ENCODE data around the gene OBSCN.

Gene OBSCN, protein sequence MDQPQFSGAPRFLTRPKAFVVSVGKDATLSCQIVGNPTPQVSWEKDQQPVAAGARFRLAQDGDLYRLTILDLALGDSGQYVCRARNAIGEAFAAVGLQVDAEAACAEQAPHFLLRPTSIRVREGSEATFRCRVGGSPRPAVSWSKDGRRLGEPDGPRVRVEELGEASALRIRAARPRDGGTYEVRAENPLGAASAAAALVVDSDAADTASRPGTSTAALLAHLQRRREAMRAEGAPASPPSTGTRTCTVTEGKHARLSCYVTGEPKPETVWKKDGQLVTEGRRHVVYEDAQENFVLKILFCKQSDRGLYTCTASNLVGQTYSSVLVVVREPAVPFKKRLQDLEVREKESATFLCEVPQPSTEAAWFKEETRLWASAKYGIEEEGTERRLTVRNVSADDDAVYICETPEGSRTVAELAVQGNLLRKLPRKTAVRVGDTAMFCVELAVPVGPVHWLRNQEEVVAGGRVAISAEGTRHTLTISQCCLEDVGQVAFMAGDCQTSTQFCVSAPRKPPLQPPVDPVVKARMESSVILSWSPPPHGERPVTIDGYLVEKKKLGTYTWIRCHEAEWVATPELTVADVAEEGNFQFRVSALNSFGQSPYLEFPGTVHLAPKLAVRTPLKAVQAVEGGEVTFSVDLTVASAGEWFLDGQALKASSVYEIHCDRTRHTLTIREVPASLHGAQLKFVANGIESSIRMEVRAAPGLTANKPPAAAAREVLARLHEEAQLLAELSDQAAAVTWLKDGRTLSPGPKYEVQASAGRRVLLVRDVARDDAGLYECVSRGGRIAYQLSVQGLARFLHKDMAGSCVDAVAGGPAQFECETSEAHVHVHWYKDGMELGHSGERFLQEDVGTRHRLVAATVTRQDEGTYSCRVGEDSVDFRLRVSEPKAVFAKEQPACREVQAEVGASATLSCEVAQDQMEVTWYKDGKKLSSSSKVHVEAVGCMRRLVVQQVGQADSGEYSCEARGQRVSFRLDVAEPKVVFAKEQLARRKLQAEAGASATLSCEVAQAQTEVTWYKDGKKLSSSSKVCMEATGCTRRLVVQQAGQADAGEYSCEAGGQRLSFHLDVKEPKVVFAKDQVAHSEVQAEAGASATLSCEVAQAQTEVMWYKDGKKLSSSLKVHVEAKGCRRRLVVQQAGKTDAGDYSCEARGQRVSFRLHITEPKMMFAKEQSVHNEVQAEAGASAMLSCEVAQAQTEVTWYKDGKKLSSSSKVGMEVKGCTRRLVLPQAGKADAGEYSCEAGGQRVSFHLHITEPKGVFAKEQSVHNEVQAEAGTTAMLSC (N-terminal part only)

DNA sequence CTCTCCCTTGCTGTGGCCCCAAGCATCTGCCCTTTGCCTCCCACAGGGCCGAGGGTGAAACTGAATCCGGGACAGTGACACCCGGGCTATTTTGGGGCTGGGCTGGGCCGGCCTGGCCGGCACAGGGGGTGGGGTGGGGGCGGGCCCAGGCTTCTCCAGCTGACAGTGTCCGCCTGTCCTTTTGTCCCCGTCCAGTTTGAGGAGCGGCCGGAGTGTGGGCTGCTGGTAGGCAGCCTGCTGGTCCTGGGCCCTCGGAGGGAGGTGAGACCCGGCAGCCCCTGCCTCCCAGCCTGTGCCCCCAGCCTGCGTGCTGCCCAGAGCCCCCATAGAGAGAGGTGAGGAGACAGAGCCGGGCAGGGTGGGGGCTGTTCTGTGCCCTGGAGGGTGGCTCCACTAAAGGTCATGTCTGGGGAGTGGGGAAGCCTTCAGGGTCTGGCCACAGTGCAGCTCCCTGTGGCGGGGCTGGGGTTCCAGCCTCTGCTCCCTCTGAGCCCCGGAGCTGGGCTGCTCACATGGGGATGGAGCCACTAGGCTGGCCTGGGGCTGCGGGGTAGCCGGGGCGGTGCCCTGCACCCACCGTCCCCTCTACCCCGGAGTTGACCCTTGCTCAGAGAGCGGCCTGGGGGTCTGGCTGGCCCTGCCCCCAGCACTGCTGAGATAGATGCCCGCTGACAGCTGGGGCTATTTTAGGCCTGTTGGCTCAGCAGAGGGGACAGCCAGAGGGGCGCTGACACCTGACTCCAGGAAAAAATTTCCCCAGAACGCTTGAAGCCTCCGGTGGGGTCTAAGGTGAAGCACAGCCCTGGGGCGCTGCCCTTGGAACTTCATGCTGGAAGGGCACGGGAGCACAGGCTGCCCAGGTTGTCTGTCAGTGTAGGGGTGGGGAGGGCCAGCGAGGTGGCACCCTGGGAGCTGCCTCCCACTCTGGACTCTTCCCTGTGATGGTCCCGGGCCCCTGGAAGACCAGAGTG lies at the start of gene OBSCN:
TSS of gene OBSCN (plus strand) at position 194 of the 971 bp plus-strand sequence. CDS start 3,740 bp downstream, outside the sequence.
- no peak for DNase-seq (ENCODE audit: low read depth in 2 of 3, low spot score in 1 of 3)

DNA sequence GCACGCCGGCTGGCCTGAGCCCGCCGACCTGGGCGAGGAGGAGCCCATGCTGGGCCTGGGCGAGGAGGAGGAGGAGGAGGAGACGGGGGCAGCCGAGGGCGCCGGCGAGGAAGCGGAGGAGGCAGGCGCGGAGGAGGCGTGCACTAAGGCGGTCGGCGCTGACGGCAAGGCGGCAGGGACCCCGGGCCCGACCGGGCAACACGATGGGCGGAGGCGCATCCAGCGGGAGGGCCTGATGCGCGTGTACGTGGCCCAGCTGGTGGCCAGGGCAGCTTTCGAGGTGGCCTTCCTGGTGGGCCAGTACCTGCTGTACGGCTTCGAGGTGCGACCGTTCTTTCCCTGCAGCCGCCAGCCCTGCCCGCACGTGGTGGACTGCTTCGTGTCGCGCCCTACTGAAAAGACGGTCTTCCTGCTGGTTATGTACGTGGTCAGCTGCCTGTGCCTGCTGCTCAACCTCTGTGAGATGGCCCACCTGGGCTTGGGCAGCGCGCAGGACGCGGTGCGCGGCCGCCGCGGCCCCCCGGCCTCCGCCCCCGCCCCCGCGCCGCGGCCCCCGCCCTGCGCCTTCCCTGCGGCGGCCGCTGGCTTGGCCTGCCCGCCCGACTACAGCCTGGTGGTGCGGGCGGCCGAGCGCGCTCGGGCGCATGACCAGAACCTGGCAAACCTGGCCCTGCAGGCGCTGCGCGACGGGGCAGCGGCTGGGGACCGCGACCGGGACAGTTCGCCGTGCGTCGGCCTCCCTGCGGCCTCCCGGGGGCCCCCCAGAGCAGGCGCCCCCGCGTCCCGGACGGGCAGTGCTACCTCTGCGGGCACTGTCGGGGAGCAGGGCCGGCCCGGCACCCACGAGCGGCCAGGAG lies 49.5 kb upstream of the OBSCN start:
- no peak for DNase-seq (ENCODE audit: low read depth in 2 of 3, low spot score in 1 of 3)

DNA sequence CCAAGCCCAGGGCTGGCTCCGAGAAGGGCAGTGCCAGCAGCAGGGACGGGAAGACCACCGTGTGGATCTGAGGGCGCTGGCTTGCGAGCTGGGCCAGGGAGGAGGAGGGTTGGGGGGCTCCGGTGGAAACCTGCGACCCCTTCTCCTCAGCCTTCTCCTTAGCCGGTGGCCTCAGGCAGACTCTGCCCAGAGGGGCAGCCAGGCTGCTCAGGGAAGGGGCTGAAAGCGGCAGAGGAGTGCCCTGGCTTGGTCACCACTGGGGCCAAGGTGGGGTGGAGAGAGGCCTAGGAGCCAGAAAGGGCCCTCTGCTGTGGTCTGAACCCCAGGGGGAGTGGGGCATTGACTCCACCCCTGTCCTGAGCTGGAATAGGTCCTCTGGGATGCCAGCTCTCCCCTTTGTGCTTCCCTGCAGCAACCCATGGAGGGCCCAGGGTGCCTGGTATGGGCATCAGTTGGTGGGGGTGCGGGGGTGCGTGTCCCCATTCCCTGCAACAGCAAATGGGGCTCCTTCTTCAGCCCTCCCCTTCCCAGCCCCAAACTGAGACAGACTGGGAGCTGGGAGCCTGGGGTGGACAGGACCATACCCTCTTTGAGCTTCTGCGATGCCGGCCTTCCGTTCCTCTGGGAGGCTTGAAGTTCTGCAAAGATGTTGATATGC lies 48.7 kb upstream of the OBSCN start:
- DNase-seq (ENCODE audit: low read depth in 2 of 3, low spot score in 1 of 3) = no peak

DNA sequence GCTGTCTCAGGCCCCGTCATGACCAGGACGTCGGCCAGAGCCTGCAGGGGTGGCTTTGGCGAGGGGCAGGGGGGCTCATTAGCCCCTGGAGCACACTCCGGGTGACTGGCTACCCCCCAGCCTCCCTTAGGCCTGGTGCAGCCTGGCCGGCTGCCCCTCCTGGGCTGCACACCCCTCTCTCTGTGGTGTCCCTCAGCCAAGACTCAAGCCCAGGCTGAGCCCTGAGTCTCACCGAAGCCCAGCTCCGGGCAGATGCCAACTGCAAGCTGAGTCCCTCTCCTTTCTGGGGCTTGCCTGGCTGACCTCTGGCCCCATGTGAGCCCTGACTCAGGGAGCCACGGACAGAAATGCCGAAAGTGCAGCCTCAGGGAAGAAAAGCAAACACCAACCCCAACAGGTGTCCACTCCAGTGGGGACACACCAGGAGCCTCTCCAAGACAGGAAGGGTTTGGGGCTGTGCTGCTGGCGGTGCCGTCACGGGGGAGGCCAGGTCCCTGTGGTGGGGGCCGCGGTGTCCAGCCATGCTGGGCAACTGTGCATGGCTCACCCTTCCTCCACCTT lies 47.6 kb upstream of the OBSCN start:
- no peak for DNase-seq (ENCODE audit: low read depth in 2 of 3, low spot score in 1 of 3)

DNA sequence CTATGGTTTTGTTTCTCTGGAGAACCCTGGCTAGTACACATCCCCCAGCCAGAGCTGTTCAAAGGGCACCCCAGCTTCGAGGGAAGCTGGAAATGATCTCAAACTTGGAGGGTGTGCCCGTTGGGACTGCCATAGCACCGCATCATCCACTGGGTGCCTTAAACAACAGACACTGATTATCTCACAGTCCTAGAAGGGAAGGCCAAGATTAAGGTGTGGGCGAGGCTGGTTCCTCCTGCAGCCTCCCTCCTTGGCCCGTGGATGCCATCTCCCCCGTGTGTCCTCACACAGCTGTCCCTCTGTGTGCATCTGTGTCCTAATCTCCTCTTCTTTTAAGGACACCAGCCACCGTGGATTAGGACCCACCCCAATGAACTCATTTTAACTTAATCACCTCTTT lies 46.5 kb upstream of the OBSCN start:
- no peak for DNase-seq (ENCODE audit: low read depth in 2 of 3, low spot score in 1 of 3)

DNA sequence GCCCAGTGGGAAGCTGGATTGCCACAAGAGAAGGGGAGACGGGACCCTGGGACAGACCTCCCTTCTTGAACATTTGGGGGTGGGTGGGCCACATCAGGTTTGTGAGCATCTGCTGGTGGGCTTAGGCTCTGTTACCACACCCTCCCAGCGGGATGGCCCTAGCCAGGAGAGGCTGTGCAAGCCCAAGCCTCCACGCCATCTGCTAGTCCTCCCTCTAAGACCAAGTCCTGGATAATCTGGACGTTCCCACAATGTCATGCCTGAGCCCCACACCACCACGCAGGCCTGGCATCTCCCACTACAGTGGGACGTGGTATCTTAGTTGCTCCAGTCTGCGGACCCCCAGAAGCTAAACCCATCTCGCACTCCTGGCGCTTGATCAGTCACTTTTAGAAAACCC lies 46.0 kb upstream of the OBSCN start:
- DNase-seq (ENCODE audit: low read depth in 2 of 3, low spot score in 1 of 3) = no peak

DNA sequence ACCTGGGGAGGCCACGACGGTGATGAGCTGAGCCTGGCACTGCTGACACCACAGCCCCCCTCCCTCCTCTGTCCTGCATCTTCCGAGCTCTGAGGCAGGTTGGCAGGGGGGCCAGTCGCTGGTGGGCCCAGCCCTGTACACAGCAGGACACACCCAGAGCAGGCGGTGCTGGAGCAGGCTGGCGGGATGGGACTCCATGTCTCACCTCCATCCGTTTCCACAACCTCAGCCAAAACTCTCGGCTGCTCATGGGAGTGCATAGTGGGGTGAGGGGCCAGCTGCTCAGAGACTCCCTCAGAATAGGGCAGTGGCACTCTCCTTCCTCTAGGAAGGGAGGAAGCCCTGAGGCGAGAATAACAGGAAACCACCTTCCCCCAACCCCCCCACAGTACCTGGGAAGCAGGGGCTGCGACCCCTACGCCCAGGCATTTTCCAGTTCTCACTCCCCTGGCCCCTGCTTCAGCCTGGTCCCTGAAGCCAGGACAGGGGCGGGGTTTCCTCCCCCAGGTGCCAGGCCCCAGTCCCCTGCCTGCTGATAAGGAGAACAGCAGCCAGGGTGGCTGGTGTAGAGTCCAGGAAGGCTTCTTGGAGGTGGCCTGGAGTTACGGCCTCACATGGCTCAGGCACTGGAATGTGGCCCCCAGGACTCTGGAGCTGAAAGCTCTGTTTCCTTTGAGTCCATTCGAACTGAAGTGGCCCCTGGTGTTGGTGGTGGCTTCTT lies 45.4 kb upstream of the OBSCN start:
- no peak for DNase-seq (ENCODE audit: low read depth in 2 of 3, low spot score in 1 of 3)

DNA sequence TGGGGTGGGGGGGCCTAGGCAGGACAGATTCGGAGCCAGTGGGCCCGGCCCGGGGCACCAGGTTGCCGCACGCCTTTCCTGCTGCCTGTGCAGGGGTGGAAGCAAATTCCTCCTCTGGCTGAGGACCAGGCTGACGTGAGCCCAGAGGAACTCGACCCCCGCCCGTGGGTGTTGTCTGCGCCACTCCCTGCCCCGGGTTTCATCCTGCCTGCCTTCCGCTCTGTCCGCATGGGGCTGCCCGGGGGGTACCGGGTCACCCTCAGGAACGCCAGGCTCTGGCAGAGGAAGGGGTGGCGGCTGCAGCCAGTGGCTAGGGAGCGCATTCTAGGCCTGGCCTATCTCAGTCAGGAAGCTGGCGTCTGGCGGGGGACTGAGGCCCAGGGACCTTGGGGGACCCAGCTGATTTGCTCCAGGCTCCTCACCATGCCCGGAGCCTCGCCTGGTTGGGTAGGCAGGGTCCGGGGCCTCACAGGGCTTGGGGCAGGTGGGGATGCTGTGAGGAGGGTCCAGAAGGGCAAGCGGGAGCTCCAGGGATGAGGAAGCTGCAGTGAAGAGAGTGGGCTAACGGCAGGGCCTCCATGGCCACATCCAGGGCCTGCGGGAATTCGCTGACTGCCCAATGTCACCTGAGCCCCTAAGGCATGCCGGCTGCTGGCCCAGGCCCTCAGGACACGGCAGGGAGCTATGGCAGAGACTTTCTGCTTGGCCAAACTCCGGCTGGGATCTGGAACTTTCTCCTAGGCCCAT lies 44.7 kb upstream of the OBSCN start:
- no peak for DNase-seq (ENCODE audit: low read depth in 2 of 3, low spot score in 1 of 3)

DNA sequence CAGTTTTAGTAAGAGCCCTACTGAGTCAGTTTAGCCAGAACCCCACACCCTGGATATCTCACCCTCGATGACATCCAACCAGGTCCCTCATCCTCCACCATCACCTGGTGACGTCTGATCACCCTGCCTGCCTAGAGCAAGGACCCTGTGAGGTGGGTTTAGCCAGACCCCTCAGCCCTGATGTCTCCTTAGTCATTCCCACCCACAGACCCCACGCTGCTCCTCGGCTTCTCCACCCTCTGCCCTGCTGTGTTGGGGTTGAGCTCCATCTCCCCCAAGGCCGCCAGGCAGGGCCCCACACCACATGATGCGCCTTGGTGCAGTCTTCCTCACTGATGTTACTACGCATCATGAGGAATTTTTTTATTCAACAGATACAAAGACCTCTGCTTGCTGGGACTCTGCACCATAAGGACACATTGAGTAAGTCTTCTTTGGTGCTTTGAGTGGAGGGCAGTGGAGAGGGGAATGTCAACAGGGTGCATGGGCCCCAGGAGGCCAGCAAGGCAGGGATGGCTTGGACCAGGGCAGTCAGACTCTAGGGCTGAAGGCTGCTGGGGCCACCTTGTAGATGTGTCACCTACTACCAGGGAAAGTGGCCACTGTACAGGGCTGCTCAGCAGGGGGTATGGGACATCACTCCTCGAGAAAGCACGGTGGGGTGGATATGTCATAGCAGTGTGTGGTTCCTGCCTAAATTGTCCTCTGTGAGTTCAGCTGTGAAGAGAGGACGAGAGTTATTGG lies 43.9 kb upstream of the OBSCN start:
- DNase-seq (ENCODE audit: low read depth in 2 of 3, low spot score in 1 of 3) = no peak

DNA sequence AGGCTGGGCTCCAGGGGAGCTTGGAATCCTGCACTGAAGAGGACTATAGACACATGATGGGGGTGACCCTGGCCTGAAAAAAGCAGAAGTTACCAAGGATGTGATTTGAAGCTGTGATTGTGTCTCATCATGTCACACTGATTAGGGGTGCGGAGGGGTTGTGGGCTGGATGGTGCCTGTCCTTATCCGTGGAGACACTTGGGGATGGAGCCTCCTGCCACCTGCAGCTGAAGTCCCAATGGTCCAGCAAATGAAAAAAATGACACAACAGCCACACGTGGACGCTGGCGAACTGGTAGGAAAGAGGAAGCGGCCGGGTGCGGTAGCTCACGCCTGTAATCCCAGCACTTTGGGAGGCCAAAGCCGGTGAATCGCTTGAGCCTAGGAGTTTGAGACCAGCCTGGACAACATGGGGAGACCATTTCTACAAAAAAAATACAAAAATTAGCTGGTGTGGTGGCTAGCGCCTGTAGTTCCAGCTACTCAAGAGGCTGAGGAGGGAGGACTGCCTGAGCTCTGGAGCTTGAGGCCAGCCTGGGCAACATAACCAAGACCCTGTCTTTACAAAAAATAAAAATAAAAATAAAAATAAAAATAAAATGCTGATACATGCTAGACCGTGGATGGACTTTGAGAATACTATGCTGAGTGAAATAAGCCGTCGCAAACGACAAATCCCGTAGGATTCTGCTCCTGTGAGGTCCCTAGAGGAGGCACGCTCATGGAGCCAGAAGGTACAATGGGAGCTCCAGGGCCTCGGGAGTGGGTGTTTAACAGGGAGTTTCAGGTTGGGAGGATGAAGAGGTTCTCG lies 43.1 kb upstream of the OBSCN start:
- no peak for DNase-seq (ENCODE audit: low read depth in 2 of 3, low spot score in 1 of 3)

DNA sequence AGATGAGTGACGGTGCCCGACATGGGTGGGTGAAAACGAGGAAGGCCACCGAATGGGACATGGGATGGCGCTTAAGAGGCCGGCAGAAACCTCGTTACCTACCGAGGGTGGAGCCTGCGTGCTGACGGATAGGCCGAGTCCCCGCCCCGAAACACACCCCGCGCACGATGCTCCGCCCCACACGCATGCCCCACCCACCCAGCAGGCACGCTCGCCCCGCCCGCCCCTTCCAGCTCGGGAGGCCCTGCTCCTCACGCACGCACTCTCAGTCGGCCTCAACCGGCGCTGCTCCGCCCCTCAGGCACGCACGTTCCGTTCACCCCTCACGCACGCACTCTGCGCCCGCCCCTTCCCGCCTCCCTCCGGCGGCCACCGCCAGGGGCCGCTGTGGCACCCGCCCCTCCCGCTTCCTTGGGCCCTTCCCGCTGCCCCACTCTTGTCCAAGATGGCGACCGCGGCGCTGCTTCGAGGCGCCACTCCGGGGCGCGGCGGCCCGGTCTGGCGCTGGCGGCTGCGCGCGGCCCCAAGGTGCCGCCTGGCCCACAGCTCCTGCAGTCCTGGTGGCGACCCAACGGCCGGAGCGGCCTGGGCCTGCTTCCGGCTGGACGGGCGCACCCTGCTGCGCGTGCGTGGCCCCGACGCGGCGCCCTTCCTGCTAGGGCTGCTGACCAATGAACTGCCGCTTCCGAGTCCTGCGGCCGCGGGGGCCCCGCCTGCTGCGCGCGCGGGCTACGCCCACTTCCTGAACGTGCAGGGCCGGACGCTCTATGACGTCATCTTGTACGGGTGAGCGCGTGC lies 42.3 kb upstream of the OBSCN start, which contains the start of gene IBA57:
TSS of gene IBA57 (plus strand) at position 433 of the 798 bp plus-strand sequence. CDS start at position 446, 13 bp downstream.
- DNase-seq (ENCODE audit: low read depth in 2 of 3, low spot score in 1 of 3) = peak; percentile 99

DNA sequence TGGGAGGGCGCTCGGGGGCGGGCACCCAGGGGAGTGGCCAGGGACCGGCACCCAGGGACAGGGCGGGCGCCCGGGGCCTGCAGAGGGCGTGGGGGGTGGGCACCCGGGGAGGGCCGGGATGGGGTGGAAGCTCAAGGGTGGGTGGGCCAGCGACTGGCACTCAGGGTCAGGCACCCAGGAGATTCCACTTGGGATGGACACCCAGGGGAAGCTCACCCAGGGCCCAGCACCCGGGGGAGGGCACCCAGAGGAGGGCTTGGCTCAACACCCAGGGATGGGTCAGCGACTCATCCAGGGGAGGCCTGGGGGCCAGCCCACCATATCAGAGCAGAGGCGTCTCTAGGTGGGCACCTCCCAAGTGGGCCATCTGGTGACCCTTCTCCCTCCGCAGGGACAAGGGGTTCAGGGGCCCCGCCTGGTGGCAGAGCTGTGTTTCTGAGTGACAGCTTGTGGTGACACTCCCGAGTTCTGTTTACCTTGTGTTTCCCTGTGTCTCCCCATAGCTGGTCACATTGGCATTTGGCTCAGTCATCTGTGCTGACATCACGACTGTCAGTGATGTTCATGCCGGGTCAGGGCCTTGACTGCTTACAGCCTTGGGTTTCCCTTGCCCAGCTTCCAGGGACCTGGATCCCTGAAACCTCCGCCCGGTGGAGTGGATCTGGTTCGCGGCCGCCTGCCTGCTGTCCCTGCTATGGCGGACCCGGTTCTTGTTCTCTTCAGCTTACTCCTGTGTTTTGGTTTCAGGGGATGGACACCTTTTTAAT lies 41.5 kb upstream of the OBSCN start:
- DNase-seq (ENCODE audit: low read depth in 2 of 3, low spot score in 1 of 3) = peak in 2 of 3 donors; percentile 36 to 37

DNA sequence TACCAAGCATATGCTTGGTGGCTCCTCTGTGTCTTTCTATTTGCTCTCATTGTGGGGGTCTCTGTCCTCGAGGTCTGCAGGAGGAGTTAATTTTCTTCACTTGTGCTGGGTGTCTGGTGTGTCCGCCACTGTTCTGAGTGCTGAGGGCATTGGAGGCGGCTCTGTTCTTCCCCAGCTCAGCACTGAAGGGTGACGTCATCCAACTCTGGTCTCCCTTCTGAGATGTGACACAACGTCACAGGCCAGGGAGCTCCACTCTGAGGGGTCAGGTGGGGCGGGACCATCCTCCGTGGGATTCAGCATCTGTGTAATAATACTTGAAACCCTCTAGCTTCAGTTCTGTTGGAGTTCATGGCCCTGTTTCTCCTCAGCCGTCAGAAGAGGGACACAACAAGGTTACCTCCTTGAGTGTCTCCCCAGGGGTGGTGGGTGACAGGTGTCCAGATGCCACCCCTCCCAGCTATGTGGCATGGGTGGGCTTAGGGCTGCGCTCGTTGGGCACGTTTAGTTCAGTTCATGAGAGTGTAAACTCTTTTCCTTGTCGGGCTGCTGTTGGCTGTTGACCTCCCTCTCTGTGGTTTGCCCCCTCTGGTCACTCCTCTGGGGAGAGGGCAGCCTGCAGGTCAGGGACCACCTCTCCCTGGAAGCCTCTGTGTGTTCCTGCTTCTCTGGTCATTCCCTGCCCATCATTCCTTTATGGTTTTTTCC lies 39.1 kb upstream of the OBSCN start:
- no peak for DNase-seq (ENCODE audit: low read depth in 2 of 3, low spot score in 1 of 3)

All from stimulated activated CD4-positive, alpha-beta T cell treated with anti-CD3 and anti-CD28 coated beads, Interleukin-12 subunit alpha, Interleukin-12 subunit beta, amount 100 ng/mL, for 48 hours (primary cell).